Stimulated activated CD8-positive, alpha-beta memory T cell treated with anti-CD3 and anti-CD28 coated beads, Interleukin-7, amount 100 ng/mL, for 48 hours (primary cell): ENCODE measurements around the gene SAA2.
"Not testable (repeated sequence)": the region's sequence is repeated elsewhere in the genome, so short reads cannot be mapped to it uniquely, and the experiment has no call there.

Experiments
- DNase-seq, 2 donors: peaks; one replicate each; pipeline ENCODE4 v3.0.0-alpha.2; 2020; ENCODE audit warnings: low read depth in 1 of 2; ENCODE audit errors: extremely low read depth in 1 of 2

Gene SAA2

GRCh38 chr11:18248561-18248960 lies at the start of gene SAA2:
Gene SAA2, minus strand, starts transcription at chr11:18248668. Its CDS starts 657 bp downstream, at chr11:18248011.
- no peak for DNase-seq

- no peak for DNase-seq
Observed at GRCh38 chr11:18295316-18295715, 46.8 kb upstream of the SAA2 start.

- DNase-seq, result no peak
Observed at GRCh38 chr11:18294862-18295261, 46.4 kb upstream of the SAA2 start.

- no peak for DNase-seq
Observed at GRCh38 chr11:18288911-18289310, 40.4 kb upstream of the SAA2 start.

GRCh38 chr11:18285841-18286240 lies 37.4 kb upstream of the SAA2 start:
- no peak for DNase-seq

GRCh38 chr11:18282626-18283025 lies 34.2 kb upstream of the SAA2 start:
- DNase-seq, result no peak

- no peak for DNase-seq
Observed at GRCh38 chr11:18280438-18281045, 32.1 kb upstream of the SAA2 start.

- no peak for DNase-seq
Observed at GRCh38 chr11:18277565-18278271, 29.2 kb upstream of the SAA2 start.

- no peak for DNase-seq
Observed at GRCh38 chr11:18271206-18271605, 22.7 kb upstream of the SAA2 start.

GRCh38 chr11:18270102-18270501 lies 21.6 kb upstream of the SAA2 start:
- DNase-seq, result no peak

GRCh38 chr11:18269252-18269651 lies 20.8 kb upstream of the SAA2 start:
- DNase-seq, result not testable (repeated sequence)

- not testable (repeated sequence) for DNase-seq
Observed at GRCh38 chr11:18267335-18268133, 19.1 kb upstream of the SAA2 start.

GRCh38 chr11:18265949-18266348 lies 17.5 kb upstream of the SAA2 start, which contains the start of gene SAA1:
Gene SAA1, plus strand, starts transcription at chr11:18266264. Its CDS starts 624 bp downstream, at chr11:18266888.
- no peak for DNase-seq

GRCh38 chr11:18264677-18265555 lies 16.4 kb upstream of the SAA2 start:
- DNase-seq, result no peak

GRCh38 chr11:18264035-18264434 lies 15.6 kb upstream of the SAA2 start:
- DNase-seq, result no peak

GRCh38 chr11:18262681-18263350 lies 14.3 kb upstream of the SAA2 start:
- not testable (repeated sequence) for DNase-seq

- no peak for DNase-seq
Observed at GRCh38 chr11:18261721-18262120, 13.3 kb upstream of the SAA2 start.

- DNase-seq, result no peak
Observed at GRCh38 chr11:18259259-18259658, 10.8 kb upstream of the SAA2 start.

GRCh38 chr11:18254781-18255361 lies 6.4 kb upstream of the SAA2 start:
- no peak for DNase-seq
